Endothelial cell of umbilical vein (primary cell): Measurements from ENCODE around the gene KIF25.

Experiments used
- EZH2 ChIP-seq: IDR thresholded peaks from 2 replicates; pipeline ENCODE4 v1.6.1; 2012; ENCODE audit warnings: borderline replicate concordance, low read depth, mild to moderate bottlenecking, moderate library complexity, low read length, inconsistent platforms; ENCODE audit not compliant: severe bottlenecking
- FOS ChIP-seq: IDR thresholded peaks from 2 replicates; pipeline ENCODE4 v1.6.1; 2011; ENCODE audit warnings: mild to moderate bottlenecking, low read length, moderate library complexity, borderline replicate concordance; ENCODE audit not compliant: insufficient read depth
- GATA2 ChIP-seq: IDR thresholded peaks from 2 replicates; pipeline ENCODE4 v1.7.0; 2011; ENCODE audit warnings: low read depth, mild to moderate bottlenecking, moderate library complexity, mixed read lengths, low read length; ENCODE audit not compliant: insufficient read length, insufficient read depth
- JUN ChIP-seq: IDR thresholded peaks from 2 replicates; pipeline ENCODE4 v1.6.1; 2011; ENCODE audit warnings: borderline replicate concordance, low read depth; ENCODE audit not compliant: insufficient read length, insufficient read depth
- MYC ChIP-seq: IDR thresholded peaks from one replicate; pipeline ENCODE4 v1.6.1; 2011; ENCODE audit warnings: mild to moderate bottlenecking, low read depth, low read length
- POLR2A ChIP-seq: IDR thresholded peaks from 2 replicates; pipeline ENCODE4 v1.6.1; 2012; ENCODE audit warnings: low read depth, mild to moderate bottlenecking, control low read depth, low read length
- POLR2AphosphoS5 ChIP-seq: IDR thresholded peaks from 2 replicates; pipeline ENCODE4 v1.6.1; 2012; ENCODE audit warnings: low read depth, mild to moderate bottlenecking, control low read depth, low read length, moderate library complexity; ENCODE audit not compliant: insufficient read depth
- TF ChIP-seq, protein P1 (sequence below), 2 donors: IDR thresholded peaks; 1 replicate in 1 of 2; 2 replicates in 1 of 2; pipeline ENCODE4 v1.5.1; 2011; ENCODE audit warnings: low read length in 2 of 2, mild to moderate bottlenecking in 2 of 2, moderate library complexity in 2 of 2, control low read depth in 1 of 2, inconsistent platforms in 1 of 2, low read depth in 1 of 2; ENCODE audit not compliant: insufficient read depth in 1 of 2; ENCODE audit errors: extremely low read depth in 1 of 2

DNA sequence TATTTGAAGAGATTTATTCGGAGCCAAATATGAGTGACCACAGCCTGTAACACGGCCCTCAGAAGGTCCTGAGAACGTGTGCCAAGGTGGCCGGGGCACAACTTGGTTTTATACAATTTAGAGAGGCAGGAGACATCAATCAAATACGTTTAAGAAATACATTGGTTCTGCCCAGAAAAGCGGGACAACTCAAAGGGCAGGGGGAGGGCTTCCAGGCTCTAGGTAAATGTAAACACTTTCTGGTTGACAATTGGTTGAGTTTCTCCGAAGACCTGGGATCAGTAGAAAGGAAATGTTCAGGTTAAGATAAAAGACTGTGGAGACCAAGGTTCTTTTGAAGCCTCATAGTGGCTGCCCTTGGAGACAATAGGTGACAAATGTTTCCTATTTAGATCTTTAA lies 18.9 kb upstream of the KIF25 start:
- TF ChIP-seq POLR2A (no peak), GATA2 (no peak), EZH2 (no peak), POLR2AphosphoS5 (no peak), MYC (no peak), JUN (no peak), FOS (no peak)
- TF ChIP-seq, protein P1, sequence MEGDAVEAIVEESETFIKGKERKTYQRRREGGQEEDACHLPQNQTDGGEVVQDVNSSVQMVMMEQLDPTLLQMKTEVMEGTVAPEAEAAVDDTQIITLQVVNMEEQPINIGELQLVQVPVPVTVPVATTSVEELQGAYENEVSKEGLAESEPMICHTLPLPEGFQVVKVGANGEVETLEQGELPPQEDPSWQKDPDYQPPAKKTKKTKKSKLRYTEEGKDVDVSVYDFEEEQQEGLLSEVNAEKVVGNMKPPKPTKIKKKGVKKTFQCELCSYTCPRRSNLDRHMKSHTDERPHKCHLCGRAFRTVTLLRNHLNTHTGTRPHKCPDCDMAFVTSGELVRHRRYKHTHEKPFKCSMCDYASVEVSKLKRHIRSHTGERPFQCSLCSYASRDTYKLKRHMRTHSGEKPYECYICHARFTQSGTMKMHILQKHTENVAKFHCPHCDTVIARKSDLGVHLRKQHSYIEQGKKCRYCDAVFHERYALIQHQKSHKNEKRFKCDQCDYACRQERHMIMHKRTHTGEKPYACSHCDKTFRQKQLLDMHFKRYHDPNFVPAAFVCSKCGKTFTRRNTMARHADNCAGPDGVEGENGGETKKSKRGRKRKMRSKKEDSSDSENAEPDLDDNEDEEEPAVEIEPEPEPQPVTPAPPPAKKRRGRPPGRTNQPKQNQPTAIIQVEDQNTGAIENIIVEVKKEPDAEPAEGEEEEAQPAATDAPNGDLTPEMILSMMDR (IDR thresholded peaks at IDR 0.05; ENCODE audit: extremely low read depth in 1 of 2, insufficient read depth in 1 of 2, low read depth in 1 of 2, low read length in 2 of 2), result no peak
